ENCODE data around the gene GCNA.

Gene GCNA

DNA sequence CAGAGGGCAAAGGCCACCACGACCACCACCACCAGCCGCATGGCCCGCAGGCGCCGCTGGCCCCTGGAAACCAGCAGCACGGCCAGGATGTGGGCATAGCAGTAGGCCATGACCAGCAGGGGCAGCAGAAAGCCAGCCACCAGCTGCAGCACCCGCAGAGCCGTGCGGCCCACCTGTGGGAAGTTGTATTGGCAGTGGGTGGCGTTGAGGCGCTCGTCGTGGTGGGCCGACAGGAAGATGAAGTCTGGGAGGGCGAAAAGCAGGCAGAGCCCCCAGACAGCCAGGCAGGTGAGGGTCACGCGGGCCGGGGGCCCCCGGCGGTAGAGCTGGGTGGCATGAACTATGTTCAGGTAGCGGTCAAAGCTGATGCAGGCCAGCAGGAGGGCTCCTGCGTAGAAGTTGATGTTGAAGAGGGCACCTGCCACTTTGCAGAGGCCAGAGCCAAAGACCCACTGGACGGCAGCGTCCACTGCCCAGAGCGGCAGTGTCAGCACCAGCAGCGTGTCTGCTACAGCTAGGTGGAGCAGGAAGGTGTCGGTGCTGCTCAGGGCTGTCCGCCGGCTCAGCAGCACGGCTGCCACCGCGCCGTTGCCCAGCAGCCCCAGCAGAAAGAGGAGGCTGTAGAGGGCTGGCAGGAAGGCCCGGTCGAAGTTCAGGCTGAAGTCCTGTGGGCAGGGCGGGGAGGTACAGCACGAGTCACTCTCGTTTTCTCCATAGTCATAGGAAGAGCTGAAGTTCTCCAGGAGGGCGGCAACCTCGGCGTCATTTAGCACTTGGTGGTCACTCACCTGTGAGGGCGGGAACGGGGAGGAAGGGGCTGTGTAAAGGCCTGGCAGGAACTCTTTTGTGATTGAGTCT, 38.7 kb downstream of the GCNA start:
- DNase-seq: peak; percentile 68

DNA sequence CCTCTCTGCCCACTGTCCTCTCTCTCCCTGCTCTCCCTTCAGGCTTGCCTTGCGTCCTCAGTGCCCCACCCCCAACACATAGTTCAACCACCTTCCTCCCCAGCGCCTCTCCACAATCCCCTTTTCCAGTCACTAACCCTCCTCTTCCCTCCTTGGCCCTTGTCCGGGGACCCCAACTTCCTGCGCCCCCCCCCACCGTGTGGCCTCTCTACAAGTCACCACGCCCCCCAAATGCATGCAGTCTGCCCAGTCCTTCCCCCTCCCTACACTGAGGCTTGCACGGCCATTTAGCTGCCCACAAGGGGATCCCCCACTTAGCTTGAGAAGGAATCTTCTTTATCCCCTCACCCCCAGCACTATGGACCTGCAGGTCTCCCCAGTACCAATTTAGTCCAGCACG, 39.5 kb downstream of the GCNA start:
- DNase-seq: no peak

DNA sequence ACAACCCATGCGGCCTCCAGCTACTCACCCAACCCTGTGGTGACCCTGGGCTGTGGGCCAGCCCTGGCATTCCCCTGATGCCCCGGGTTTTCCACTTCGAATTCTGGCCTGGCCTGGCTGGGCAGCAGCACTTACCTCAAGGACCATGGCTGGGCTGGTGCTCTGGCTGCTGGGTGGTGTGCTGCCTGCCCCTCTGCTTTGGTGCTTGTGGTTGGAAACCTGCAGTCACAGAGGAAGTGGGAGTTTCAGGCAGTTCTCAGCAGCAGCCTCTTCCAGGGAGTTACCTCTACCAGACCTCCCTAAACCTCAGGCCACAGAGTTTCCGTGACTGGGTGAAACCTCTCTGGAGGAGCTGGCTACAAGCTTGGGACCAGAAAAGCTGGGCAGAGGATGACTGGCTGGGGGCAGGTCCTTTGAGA, 40.1 kb downstream of the GCNA start, which contains the start of gene CXCR3:
Gene CXCR3, minus strand, starts transcription at position 209 of the 419 bp plus-strand sequence. Its CDS starts 62 bp downstream, at position 147.
- peak; percentile 86 for DNase-seq

DNA sequence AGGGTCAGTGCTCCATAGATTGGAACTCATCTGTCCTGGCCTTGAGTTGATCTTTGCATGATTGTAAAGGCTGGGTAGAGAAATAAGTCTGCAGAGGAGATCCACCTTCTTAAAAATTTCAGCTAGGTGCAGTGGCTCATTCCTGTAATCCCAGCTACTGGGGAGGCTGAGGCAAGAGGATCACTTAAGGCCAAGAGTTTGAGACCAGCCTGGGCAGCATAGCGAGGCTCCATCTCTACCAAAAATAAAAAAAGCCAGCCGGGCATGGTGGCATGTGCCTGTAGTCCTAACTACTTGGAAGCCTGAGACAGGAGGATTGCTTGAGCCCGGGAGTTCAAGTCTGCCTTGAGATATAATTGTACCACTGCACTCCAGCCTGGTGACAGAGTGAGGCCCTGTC, 40.5 kb downstream of the GCNA start:
- DNase-seq: no peak

DNA sequence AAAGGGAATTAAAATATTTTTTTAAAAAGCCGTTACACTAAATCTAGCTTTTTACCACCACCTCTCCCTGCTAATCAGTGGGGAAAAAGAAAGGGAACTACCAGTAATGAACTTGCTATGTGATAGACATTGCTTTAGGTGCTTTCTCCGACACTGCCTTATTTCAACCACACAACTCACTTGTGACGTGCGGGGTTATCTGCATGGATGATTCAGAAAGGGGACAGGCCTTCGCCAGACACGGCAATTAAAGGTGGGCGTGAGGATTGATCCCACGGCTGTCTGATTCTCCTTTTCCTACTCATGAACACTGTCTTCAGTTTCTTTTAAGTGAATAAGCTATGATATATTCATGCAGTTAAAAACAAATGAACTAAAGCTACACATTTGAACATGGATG, 41.0 kb downstream of the GCNA start:
- DNase-seq: peak; percentile 85

DNA sequence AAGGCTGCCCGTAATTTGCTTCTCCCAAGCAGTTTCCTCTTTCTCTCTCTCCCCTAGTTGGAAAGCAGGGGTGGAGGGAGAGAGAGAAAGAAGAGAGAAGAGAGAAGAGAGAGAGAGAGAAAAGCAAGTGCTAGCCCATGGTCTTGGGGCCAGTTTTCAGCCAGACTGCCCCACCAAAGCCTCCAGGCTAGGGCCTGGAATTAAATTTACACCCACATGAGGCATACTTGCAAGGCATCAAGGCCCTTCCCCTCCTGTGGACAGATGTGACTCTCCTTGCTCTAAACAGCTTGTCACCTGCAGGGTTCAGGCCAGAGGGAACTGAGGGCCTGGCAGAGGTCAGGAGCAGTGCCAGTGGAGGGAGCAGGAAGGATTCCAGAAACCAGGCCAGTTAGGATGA, 41.7 kb downstream of the GCNA start:
- DNase-seq: no peak

DNA sequence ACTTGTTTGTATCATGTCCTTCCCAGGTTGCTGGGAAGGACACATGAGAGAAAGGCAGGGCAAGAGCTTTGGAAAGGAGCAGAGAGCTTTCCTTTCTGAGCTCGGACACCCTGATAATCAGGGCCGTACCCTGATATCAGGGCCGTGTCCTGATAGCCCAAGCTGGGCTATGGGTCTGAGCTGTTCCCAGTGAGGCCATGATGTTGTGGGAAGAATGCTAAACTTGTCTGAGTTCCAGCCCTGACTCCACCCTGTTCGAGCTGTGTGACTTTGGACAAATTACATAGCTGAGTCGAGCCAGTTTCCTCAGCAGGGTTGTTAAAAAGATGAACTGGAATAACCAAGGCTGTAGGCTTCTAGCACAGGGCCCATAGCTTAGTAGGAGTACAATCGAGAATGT, 43.4 kb downstream of the GCNA start:
- no peak for DNase-seq

DNA sequence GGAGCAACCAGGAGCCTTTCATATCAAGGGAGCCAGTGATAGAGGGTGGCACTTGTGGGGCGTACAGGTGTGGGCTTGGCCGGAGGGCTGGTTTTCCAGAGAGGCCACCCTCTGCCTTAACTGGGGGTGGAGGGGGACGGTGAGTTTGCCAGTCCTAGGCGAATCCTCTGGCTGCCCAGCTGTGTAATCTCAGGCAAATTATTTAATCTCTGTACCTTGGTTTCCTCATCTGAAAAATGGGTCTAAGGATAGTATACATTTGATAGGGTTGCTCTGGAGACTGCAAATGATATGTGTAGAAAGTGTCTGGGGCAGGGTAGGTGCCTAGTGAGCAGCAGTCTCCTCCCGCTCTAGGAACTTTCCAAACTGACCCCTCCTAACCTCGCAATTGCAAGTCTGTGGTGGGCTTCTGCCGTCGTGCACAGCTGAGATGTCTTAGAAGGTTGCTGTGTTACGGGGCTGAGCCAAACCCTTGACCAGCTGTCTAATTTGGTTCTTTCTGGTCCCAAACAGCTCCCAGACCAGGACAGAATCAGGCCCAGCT, 43.9 kb downstream of the GCNA start:
- no peak for DNase-seq

DNA sequence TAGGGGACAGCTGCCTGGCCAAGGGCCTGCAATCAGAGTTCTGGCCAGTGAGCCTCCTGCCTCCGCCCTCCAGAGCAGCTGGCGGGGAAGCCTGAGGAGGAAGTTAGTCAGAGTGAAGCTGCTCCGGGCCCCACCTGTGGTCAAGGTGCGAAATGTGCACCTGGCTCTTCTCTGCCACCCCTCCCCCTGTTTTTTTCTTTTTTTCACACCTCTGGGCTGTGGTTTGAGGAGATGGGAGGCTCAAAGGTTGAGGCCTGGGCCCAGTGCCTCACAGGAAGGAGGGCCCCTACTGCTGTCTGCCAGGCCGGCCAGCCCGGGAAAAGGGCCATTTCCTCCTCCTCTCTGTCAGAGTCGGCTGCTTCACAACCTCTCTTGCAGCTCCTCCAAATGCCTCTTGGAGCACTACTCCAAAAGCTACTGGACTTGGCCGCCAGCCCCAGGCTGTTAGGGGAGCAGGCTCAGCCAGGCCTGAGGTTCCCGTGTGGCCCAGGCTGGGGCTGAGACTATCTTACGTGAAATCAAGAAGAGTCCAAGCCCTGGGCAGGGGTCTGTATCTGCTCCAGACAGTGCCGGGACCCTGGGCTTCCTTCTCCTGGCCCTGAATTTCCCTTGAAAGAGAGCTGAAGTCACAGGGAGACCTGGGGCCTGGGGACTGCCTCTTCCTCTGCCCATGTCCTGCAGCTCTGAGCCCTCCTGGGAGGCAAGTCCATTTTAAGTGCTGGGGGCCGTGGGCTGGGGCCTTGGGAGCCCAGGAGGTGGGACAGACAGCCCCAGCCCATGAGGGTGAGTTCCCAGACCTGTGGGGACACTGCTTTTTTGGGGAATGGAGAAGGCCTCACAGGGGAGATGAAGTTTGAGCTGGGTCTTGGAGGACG, 44.6 kb downstream of the GCNA start:
- DNase-seq: peak; percentile 84

DNA sequence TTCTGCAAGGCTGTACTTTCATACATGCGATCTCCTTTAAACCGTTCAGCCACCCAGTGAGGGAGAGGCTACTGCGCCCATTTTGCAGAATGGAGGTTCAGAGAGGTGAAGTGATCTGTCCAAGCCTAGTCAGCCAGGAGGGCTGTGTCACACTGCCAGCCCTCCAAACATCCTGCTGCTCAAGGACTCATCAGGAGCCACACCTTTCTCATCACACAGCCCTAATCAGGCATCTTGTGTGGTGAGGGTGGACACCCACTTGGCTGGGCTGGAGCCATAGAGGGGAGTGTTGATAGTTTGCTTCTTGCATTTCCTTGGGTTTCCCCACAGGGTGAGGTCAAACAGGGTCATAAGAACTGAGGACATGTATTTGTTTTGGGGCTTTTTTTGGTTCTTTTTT, 45.5 kb downstream of the GCNA start:
- DNase-seq: no peak

DNA sequence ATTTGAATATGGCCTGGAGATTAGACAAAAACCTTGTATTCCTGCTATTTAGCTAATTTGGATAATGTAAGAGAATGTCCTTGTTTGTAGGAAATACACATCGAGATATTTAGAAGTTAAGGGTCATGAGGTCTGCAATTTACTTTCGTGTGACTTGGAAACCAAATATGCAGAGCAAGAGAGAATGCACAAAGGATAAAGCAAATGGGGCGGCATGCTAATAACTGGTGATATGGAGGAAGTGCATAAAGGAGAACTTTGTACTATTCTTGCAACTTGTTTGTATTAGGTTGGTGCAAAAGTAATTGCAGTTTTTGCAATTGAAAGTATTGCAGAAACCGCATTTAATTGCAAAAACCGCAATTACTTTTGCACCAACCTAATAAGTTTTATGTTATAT, 47.2 kb downstream of the GCNA start:
- no peak for DNase-seq

DNA sequence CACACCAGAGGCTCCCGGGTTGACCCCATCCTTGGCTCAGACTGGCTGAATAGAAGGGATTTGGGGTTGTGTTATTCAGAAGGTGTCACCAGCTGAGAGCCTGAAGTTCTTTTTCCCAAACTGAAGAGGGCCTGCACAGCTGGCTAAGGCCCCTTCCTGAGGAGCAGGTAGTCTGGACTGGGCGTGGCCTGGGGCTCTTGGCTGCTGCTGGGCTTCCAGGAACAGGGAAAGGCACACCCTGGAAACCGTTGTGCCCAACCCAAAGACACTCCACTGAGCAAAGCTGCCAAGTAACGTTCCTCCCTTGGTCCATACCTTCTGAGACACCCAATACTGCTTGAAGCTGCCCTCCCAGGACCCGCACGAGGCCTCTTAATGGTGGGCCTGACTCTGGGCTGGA, 48.3 kb downstream of the GCNA start:
- no peak for DNase-seq

DNA sequence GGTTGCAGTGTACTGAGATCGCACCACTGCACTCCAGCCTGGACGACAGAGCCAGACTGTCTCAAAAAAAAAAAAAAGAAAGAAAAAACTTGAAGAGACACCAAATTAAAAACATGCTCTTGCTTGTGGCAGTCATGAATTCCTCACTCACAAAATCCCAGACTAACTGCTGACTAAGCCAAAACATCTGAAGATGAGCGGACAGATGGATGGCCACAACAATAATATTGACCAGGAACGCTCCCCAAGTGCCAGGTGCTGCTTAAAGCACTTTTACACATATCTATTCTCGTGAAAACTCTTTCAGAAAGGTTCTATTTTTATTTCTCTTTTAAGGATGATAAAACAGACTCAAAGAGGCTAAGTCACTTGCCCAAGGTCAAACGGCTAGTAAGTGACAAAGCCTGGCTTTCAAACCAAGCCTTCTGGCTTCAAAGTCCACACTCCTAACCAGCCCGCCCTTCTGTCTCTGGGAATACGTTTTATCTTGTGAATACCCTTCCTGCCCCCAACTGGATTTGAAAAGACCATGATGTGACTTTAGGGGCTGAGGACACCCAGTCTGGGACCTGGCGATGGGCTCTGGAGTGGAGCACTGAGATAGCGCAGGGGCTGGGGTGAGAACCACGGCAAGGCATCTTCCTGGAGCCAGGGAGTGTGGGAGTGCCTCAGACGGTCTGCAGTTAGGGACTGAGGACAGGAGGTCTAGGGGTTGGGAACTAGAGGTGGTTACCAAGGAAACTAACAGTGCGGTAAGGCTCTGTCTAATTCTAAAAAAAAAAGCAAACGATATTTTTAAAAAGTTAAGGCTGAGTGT, 49.6 kb downstream of the GCNA start:
- no peak for DNase-seq

DNA sequence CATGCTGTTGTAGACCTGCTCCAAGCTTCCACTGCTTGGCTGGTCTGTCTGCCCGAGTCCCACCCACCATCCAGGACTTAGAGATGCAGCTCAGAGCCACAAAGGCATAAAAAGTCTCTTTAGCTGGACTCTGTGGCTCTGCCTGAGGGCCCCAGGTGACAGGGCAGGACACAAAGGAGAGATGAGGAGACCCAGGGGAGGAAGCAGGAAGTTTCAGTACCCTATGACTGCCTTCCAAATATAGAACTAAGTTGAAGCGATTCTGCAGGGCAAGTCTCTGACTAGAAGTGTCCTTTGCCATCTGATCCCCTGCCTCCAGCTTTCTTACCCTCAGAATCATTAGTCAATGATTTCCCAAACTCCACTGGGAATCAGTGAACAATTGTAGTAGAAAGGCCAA, 51.2 kb downstream of the GCNA start:
- no peak for DNase-seq

DNA sequence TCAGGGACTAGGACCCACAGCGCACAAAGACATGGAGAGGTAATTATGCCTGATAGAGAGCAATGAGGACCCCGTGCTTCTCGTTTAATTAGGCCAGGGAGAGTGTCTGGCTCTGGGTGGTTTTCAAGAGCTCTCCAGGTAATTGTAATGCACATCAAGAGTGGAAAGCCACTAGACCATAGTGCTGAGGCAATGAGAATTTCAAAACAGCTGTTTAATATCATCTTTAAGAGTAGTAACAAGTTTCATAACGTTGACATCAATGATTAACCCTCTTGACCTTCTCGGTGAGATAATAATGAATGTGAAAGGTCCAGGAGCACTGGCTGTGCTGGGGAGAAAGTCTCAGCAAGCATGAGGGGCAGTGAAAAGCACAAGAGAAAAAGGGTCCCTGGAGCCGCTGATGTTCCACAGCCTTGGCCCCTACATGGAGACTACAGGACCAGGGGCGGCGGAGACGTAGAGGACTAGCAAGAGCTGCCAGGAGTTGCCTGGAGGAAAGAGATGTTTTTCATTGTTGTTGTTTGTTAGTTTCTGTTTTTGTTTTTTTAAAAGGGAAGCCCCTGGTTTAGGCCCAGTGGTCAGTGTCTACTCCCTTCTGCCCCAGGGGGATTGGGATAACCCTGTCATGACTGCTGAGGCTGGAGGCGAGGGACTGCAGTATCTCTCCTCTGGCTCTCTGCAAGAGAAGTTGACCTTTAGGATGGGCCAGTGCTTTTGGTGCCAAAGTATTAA, 54.9 kb downstream of the GCNA start:
- DNase-seq: no peak

DNA sequence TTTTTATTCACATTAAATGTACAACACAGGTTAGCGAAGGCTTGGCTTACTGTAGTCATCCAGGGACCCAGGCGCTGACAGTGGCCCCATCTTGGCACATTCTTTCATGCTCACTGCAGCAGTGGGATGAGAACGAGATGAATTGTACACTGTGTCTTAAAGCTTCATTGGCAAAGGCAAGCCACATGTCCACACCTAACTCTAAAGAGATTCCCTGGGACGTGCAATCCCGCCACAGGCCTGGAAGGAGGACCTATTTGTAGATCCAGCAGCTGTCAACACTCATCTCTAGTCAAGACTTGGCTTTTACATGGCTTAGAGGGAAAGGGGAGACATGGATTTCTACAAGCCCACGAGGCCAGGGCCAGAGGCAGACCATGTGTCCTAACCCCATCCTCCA, 56.1 kb downstream of the GCNA start:
- no peak for DNase-seq

DNA sequence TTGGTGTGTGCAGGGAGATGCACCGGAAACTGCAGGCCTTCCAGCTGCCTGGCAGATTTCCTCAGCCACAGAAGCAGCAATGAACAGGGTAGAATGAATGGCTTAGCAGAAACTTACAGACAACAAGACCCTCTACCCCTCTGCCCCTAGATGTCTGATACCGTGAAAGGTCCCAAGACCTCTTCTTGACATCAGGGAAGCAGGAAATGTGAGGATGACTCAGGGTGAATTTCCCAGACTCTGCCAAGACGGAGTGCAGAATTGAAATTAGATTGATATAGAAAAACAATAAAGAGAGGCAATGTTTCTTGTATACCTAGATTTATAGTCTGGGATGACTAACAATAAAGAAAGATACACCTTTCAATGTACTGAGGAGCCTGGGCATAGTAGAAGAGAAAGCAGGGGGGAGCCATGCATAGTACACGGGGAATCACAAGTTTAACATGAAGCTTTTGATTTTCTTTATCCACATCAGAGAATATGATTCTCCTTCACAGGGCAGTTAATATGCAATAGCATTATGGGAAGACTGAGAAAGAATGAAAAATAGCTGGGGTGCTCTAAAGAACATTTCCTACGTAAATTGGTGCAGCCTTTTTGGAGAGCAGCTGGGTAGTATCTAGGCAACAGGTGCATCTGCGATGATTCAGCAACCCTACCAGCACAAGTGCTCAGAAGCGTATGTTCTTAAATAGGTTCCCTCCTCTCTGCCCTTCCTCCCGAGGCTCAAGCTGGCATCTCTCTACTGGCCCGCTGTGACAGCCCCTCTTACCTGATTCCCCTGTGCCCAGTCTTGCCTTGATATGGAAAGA, 58.4 kb downstream of the GCNA start:
- DNase-seq: no peak

DNA sequence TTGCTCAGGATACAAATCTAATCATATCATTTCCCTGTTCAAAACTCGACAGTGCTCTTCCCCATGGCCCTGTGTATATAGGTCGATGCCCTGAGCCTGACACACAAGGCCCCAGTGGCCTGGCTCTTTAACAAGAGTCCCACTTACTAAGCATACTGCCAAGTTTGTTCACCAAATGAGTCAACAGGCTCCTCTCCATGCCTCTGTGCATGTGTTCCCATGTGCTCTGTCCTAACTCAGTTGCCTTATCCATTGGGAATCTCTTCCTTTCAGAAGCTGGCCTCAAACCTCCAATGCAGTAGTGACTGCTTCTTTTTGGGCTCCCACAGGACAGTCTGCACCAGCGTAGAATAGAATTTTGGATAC, 59.0 kb downstream of the GCNA start:
- no peak for DNase-seq

DNA sequence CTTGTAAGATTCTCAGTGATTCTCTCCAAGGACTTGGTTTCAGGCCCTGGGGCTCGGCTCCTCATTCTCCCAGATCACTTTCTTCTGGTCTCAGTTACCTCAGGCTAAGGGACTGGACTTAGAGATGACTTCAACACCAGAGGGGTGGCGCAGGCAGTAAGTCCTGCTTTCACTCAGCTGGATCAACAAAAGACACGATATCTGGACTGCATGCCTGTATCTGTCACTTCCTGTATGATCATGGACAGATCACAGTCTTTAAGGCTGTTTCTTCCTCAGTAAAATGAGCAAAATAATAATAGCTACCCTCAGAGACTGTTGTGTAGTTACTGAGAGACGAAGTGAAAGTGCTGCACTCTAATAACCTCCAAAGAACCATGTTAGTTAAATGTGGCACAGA, 59.6 kb downstream of the GCNA start:
- no peak for DNase-seq

DNA sequence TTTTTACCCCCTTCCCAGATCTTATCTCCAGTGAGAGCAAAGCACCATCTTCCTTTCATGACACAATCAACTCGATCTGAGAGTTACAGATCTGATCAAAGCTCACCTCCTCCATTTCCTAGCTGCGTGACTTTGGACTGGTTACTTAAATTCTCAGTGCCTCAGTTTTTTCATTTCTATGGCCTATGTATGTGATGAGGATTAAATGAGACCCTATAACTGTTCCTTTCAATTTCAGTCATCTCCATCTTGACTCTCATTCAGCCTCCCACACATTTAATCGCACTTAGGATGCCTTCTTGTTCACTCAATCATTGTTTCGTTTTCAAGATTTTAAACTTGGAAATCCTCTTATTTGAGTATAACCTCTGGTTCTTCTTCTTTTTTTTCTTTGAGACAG, 60.2 kb downstream of the GCNA start:
- DNase-seq: no peak

DNA sequence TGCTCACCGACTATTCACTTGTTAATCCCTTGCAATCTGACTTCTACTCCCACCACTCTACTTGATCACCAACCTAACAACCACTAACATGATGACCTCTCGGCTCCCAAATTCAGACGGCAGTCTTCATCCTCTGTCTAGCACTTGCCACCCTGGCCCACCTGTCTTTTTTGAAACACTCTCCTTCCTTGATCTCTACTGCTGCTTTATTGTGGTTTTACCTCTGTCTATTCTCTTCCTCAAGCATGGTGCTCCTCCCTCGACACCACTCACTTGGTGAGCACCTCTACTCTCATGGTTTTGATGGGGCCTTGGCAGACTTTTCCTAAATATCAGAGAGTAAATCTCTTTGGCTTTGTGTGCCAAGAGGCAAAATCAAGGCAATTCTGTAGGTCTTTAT, 61.8 kb downstream of the GCNA start:
- no peak for DNase-seq

Data from activated effector memory CD4-positive, alpha-beta T cell treated with anti-CD3 and anti-CD28 coated beads, Interleukin-2, amount 50 U/mL, for 16 hours (primary cell).